Measurements from ENCODE around the gene USP35.

USP35 gene

GRCh38 chr11:78218707-78219492 lies 30.2 kb downstream of the USP35 start:
- H2AFZ ChIP-seq (ENCODE audit: low read depth, low read length, severe bottlenecking), result no peak overlapping the region
- no peak overlapping the region for H3K27ac ChIP-seq (ENCODE audit: low read depth, low read length)
- no peaks in the 10 kb centered on the region for H3K9me2 ChIP-seq (replicated peaks; ENCODE audit: insufficient read depth, low read length)
- H3K4me2 ChIP-seq (ENCODE audit: low read depth, low read length, poor library complexity, severe bottlenecking), result no peak overlapping the region
- no peak for TF ChIP-seq CTCF (IDR thresholded peaks at IDR 0.05; ENCODE audit: insufficient read depth, low read length, poor library complexity, severe bottlenecking)
- no peaks in the 10 kb centered on the region for H4K20me1 ChIP-seq (ENCODE audit: low read depth, low read length)
- no peak overlapping the region for H3K9ac ChIP-seq (ENCODE audit: low read length)
- no peaks in the 10 kb centered on the region for H3K36me3 ChIP-seq (ENCODE audit: low read length)
- no peaks in the 10 kb centered on the region for H3K27me3 ChIP-seq (ENCODE audit: low read length)
- no peaks in the 10 kb centered on the region for H3K9me3 ChIP-seq (ENCODE audit: insufficient read depth, low read length)
- no peak overlapping the region for H3K4me3 ChIP-seq (ENCODE audit: insufficient read depth, low read length, poor library complexity, severe bottlenecking)
- no peaks in the 10 kb centered on the region for H3F3A ChIP-seq (ENCODE audit: insufficient read depth)
- no peaks in the 10 kb centered on the region for H3K79me2 ChIP-seq (ENCODE audit: insufficient read depth, low read length)

GRCh38 chr11:78219493-78220217 lies 30.9 kb downstream of the USP35 start:
- Histone ChIP-seq H3F3A (ENCODE audit: insufficient read depth) (no peaks in the 10 kb centered on the region), H2AFZ (ENCODE audit: low read depth, low read length, severe bottlenecking) (no peak overlapping the region), H3K36me3 (ENCODE audit: low read length) (no peaks in the 10 kb centered on the region), H3K9me3 (ENCODE audit: insufficient read depth, low read length) (no peaks in the 10 kb centered on the region), H3K9me2 (replicated peaks; ENCODE audit: insufficient read depth, low read length) (no peaks in the 10 kb centered on the region), H3K27me3 (ENCODE audit: low read length) (no peaks in the 10 kb centered on the region), H3K79me2 (ENCODE audit: insufficient read depth, low read length) (no peaks in the 10 kb centered on the region), H3K4me3 (ENCODE audit: insufficient read depth, low read length, poor library complexity, severe bottlenecking) (no peak overlapping the region), H3K9ac (ENCODE audit: low read length) (no peak overlapping the region), H3K4me2 (ENCODE audit: low read depth, low read length, poor library complexity, severe bottlenecking) (no peak overlapping the region), H3K27ac (ENCODE audit: low read depth, low read length) (no peak overlapping the region), H4K20me1 (ENCODE audit: low read depth, low read length) (no peaks in the 10 kb centered on the region)
- TF ChIP-seq CTCF (IDR thresholded peaks at IDR 0.05; ENCODE audit: insufficient read depth, low read length, poor library complexity, severe bottlenecking) (no peak), EZH2phosphoT487 (conservative IDR thresholded peaks at IDR 0.05; ENCODE audit: low read length) (no peak)

GRCh38 chr11:78220218-78221157 lies 31.8 kb downstream of the USP35 start:
- Histone ChIP-seq H3K9ac (ENCODE audit: low read length) (no peak overlapping the region), H3K9me3 (ENCODE audit: insufficient read depth, low read length) (no peaks in the 10 kb centered on the region), H3K4me2 (ENCODE audit: low read depth, low read length, poor library complexity, severe bottlenecking) (no peak overlapping the region), H4K20me1 (ENCODE audit: low read depth, low read length) (no peaks in the 10 kb centered on the region), H3F3A (ENCODE audit: insufficient read depth) (no peaks in the 10 kb centered on the region), H2AFZ (ENCODE audit: low read depth, low read length, severe bottlenecking) (no peak overlapping the region), H3K79me2 (ENCODE audit: insufficient read depth, low read length) (no peaks in the 10 kb centered on the region), H3K27me3 (ENCODE audit: low read length) (no peaks in the 10 kb centered on the region), H3K36me3 (ENCODE audit: low read length) (no peaks in the 10 kb centered on the region), H3K9me2 (replicated peaks; ENCODE audit: insufficient read depth, low read length) (no peaks in the 10 kb centered on the region), H3K4me3 (ENCODE audit: insufficient read depth, low read length, poor library complexity, severe bottlenecking) (no peak overlapping the region), H3K27ac (ENCODE audit: low read depth, low read length) (no peak overlapping the region)
- no peak for TF ChIP-seq EZH2phosphoT487 (conservative IDR thresholded peaks at IDR 0.05; ENCODE audit: low read length)
- TF ChIP-seq CTCF (IDR thresholded peaks at IDR 0.05; ENCODE audit: insufficient read depth, low read length, poor library complexity, severe bottlenecking), result no peak
